ENCODE results near the gene NCF1.
"Not testable (repeated sequence)": the region's sequence is repeated elsewhere in the genome, so short reads cannot be mapped to it uniquely, and the experiment has no call there.

Gene NCF1

DNA sequence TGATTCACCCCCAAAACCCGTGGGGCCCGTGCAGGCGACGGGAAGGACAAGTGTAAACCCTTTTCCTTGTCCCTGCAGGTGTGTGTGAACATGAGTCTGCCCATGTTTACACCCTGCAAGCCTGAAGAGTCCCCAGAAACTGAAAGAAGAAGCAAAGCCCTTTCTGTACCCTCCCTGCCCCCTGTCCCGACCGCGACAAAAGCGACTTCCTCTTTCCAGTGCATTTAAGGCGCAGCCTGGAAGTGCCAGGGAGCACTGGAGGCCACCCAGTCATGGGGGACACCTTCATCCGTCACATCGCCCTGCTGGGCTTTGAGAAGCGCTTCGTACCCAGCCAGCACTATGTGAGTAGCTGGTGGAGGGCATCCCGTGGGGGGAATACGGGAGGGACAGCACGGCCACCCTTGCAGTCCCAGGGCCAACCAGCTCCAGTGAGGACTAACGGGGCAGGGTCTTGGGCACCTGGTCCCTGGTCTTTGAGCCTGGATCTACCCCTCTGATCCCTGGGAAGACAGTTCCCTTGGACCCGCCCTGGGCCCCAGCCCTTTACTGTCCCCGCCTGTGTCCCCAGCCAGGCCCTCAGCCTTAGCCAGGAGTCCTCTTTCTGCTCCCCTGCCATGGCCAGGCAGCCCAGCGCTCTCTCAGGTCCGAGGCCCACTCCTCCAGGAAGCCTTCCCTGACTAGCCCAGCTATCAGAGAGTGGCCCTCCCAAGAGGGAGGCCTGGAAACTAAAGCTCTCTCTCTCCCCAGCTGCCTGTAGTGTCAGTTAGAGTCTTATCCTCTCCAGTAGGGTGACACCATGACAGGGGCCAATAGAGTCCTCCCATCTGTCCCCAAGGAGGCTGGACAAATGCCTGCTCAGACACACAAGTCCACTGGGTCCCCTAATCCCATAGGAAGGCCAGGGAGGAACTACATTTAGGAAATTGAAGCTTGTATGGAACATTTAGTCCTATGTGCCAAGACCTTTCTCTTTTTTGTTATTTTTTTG, at the start of gene NCF1:
Gene NCF1 (plus strand): TSS at position 252 of the 991 bp plus-strand sequence. CDS start 21 bp downstream, at position 273.
- not testable (repeated sequence) for DNase-seq (ENCODE audit: low read depth, low spot score)

DNA sequence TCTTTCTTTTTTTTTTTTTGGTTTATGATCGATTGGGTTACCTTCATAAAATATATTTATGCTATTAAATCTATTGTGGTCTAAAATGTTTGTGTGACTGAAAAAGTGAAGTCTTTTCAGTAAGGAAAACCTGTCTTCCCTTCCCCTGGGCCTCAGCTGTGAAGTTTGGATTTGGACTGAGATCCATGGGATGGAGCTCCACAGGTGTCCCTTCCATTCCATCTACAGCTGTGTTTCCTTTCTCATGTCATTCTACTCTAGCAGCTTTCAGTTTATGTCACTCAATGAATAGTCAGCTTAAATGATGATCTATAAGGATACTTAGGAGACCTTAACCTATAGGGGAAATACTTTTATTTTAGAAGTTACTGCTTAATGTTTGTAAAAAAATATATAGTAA, 48.0 kb upstream of the NCF1 start:
- no peak for DNase-seq (ENCODE audit: low read depth, low spot score)

DNA sequence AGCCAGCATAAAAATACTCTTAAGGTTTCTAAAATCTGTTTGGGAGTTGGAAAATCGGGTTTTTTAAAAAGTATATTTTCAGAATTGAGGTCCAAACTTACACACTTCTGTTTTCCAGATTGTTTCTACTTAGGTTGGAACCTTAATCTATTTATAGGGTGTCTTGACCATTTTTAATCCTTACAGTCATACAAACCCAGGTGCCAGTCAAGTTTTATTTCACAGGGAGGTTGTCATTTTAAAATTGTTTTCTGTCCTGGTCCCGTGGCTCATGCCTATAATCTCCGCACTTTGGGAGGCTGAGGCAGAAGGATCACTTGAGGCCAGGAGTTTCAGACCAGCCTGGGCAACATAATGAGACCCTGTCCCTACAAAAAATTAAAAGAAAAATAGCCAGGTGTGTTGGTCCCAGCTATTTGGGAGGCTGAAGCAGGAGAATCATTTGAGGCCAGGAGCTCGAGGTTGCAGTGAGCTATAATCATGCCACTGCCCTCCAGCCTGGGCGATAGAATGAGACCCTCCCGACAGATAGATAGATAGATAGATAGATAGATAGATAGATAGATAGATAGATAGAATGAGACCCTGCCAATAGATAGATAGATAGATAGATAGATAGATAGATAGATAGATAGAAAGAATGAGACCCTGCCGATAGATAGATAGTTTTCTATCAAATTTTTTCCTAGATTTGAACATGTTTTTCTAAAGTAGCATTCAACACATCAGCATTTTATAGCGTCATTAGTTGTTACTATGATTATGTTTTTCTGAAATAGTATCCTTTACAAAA, 47.3 kb upstream of the NCF1 start:
- no peak for DNase-seq (ENCODE audit: low read depth, low spot score)

DNA sequence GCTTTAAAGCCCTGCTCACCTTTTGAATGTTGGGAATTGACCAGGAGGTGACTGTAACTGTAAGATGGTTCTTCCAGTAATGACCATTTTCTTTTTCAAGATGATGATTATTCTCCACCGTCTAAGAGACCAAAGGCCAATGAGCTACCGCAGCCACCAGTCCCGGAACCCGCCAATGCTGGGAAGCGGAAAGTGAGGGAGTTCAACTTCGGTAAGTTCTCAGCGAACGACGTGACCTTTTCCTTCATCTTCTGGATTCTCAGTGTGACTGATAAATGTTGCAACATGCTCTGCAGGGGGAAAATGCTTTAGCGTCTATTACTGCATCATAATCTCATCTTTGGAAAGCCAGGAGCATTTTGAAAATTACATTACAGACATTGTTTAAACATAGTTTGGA, 45.1 kb upstream of the NCF1 start:
- not testable (repeated sequence) for DNase-seq (ENCODE audit: low read depth, low spot score)

DNA sequence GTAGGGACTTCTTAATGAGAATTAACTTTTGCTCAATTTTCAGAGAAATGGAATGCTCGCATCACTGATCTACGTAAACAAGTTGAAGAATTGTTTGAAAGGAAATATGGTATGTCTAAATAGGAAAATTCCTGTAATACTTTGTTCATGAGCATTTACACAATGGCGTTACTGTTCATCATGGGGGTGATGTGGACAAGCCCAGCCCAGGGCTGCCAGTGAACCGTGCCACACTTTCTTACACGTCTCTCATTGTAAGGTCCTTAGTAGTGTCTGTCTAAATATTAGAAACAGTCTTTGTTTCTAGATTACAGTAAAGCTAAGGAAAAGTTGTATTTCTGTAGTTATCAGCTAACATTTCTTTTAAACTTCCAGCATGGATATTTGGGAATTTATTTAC, 43.6 kb upstream of the NCF1 start:
- DNase-seq (ENCODE audit: low read depth, low spot score) = not testable (repeated sequence)

DNA sequence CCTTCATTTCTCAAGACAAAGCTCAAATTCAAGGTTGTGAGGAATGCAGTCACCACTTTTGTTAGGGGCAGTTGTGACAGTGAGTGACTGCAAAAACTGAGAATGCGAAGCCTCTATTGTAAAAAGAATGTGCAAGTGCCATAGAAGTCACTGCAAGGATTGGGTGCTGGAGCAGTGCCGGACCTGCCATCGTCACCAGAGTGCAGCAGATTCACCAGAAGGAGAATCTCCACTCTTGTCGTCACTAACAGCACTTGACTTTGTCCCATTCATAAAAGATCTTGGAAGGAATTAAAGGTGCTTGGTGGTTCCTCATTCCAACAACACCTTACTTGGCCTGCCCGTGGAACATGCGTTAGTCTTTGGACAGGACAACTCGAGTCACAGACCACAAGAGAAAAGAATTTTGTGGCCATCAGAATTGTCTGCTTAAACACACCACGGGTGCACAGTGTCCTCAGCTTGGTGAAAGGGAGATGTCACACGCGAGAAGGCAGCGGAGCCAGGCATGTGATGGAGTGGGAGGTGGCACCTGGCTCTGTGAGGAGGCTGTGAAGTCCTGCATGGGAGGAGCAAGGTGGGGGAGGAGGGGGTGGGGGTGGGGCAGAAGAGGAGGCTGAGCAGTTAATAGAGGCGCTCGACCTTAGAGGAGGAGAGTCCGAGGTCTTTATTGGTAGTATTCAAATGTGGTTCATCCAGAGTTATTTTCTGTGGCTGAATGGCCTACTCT, 33.7 kb upstream of the NCF1 start:
- DNase-seq (ENCODE audit: low read depth, low spot score) = not testable (repeated sequence)

DNA sequence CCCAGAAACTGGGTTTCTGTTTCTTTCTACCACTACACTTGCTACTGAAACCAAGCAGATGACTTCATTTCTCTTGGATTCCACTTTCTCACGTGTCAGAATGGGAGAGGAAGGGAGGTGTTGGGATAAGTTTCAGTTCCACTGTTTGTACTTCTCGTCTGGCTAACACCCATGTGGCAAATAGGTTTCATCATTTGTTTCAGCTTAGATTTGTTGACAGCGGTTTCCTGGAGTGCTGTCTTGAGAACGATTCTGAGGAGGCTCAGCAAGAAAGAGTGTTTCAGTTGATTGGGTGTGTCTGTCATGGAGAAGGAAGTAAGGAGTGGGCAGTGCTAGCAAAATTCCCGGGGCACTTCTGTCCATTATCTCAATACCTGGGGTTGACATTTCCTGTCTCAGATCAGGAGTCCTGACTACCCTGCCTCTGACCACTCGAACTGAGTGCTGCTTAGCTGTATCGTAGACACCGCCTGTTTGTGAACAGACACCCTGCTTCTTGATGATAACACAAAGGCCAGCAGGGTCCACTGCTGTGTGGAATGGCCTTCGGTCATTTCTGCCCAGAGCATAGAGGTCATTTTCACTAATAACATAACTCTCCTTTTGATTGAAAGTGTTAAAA, 29.8 kb upstream of the NCF1 start:
- not testable (repeated sequence) for DNase-seq (ENCODE audit: low read depth, low spot score)

DNA sequence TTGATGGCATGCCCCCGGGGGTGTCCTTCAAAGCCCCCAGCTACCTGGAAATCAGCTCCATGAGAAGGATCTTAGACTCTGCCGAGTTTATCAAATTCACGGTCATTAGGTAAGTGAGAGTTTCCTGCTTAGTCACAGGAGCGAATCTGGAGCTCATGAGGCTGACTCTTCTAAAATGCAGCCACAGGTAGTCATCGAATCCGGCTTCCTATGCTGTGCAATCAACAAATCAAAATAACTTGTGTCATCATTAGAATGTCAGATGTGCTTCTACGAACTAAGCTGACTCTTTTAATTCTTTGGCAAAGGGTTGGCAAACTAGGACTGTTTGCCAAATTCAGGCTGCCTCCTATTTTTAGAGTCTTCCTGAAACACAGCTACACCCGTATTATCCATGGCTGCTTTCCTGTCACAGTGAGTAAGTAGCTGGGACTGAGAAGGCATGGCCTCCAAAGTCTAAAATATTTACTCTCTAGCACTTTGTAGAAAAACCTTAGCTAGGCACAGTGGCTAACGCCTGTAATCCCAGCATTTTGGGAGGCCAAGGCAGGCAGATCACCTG, 19.8 kb upstream of the NCF1 start:
- not testable (repeated sequence) for DNase-seq (ENCODE audit: low read depth, low spot score)

DNA sequence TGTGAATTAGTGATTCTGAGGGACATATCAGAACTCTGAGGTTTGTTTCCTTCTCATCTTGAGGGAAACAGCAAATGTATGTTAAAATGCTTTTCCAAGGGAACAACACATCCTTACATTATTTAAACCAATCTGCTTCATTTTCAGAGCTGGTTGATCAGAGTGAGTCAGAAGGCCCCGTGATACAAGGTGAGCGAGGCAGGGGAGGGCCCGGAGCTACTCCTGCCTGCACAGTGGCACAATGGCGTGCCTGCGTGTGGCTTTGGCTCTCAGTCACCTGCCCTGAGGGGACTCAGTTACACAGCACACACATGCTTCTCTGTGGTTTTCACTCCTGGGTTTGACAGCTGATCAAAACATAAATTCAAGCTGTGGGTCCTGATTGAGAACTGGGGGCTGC, 17.1 kb upstream of the NCF1 start:
- not testable (repeated sequence) for DNase-seq (ENCODE audit: low read depth, low spot score)

DNA sequence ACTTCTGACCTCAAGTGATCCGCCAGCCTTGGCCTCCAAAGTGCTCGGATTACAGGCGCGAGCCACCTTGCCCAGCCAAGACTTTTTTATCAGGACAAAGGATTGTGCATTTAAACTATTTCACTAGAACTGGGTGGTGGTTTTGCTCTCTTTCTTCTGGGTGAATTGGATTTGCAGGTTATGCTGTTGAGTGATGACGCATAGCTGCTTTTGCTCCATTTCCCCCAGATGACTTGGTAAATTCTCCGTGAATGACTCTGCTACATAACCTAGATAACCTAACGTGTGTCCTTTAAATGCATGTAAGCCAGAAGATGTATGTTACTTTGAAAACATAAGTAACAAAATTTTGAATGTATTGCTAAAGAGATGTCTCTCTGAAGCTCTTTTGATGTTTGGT, 15.5 kb upstream of the NCF1 start:
- DNase-seq (ENCODE audit: low read depth, low spot score) = not testable (repeated sequence)

DNA sequence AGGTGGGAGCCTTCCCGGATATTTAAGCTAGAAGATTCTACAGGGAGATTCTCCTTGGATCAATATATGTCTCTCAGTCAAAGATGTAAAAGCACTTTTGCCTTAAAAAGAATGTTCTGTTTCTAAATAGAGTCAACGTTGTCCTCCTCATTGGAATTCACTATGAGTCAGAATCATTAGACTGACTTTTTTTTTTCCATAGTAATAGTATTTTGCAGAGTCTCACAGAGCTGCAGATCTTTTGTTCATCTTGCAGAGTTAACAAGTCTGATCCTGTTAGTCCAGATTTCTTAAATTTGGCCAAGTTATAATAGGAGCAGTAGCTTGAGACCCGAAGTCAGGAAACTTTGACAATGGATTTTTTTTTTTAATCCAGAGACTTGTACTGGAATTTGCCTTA, 14.8 kb upstream of the NCF1 start:
- not testable (repeated sequence) for DNase-seq (ENCODE audit: low read depth, low spot score)

DNA sequence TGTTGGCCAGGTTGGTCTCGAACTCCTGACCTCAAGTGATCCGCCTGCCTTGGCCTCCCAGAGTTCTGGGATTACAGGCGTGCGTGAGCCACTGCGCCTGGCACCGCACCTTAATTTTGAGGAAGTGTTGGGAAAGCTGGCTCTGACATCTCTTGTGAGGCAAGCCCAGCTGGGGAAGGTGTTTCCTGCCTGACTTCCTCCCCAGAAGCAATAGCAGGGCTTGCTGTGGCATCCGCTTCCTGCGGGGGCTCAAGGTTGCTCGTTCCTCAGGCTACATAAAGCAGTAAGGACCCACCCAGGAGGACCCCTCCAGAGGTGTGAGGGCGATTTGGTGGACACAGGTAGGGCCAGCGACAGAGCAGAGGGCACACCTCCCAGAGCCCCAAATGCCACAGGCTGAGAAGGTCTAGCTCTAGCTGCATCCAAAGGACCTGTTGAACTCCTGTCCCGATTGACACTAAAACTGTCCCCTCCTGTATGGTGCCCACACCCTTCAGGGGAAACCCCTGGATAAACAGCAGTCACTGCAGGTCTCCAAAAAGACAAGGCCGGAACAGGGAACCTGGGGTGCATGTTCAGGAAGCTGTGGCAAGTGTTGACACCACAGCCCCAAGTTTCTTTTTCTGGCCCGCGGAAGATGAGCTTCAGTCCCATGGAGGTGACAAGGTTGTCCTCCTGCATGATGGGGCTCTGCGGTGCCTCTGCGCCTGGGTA, 8.4 kb upstream of the NCF1 start:
- DNase-seq (ENCODE audit: low read depth, low spot score) = not testable (repeated sequence)

DNA sequence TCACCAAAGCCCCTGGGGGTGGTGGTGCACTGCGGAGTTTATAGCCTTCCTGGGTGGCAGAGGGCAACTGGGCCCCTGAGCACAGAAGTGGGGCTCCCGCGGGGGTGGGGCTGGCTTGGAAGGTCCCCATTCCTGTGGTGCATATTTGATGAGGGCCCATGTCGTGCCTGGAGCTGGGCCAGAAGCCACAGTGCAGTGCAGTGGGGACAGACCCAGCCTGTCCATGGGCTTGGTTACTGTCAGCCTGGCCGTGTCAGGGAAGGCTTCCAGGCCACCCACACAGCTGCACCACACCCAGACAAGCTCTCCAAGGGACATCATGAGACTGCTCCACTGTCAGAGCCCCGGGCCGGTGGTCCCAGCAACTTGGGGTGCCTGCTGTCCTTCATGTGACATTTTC, 7.3 kb upstream of the NCF1 start:
- not testable (repeated sequence) for DNase-seq (ENCODE audit: low read depth, low spot score)

DNA sequence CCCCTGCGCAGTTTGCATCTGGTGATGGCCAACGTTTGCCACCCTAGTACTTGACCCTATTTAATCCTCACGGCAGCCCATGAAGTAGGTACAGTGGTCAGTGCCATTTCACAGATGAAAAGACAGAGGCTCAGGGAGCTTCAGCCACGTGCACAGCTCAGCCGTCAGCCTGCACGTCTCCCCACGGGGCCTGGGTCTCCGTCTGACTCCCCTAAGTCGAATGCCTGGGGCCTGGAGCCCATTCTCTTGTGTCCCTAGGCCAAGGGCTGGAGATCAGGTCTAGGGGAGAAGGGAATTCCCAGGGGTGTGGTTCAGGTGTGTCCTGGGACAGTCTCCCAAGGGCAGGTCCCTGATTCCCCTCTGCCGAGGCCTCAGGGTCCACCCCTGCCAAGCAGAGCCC, 6.8 kb upstream of the NCF1 start:
- DNase-seq (ENCODE audit: low read depth, low spot score) = not testable (repeated sequence)

DNA sequence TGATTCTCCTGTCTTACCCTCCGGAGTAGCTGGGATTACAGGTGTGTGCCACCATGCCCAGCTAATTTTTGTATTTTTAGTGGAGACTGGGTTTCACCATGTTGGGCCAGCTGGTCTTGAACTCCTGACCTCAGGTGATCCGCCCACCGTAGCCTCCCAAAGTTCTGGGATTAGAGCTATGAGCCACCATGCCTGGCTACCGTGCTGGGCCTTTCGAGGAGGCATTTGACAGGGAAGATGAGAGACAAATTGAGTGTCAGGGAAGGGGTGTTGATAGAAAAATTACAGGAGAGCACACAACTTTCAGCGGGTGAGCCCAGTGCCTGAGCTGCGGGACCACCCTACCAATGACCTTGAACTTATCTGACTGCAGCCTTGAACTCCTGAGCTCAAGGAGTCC, 3.7 kb upstream of the NCF1 start:
- DNase-seq (ENCODE audit: low read depth, low spot score) = not testable (repeated sequence)

DNA sequence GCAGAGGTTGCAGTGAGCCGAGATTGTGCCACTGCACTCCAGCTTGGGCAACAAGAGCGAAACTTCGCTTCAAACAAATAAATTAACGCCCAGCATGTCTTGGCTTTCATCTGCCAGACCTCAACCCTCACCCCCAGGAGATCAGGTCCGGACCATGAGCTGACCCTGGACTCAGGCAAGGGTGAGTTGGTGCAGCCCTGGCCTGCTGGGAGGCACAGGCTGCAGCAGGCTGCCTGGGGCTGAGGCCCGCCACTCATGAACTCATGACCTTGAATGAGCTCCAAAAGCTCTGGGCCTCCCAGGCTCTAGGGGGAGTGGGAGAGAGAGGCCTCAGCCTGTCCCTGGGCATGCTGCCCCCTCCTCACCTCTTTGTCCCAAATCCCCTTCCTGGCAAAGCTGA, 1.7 kb upstream of the NCF1 start:
- DNase-seq (ENCODE audit: low read depth, low spot score) = not testable (repeated sequence)

DNA sequence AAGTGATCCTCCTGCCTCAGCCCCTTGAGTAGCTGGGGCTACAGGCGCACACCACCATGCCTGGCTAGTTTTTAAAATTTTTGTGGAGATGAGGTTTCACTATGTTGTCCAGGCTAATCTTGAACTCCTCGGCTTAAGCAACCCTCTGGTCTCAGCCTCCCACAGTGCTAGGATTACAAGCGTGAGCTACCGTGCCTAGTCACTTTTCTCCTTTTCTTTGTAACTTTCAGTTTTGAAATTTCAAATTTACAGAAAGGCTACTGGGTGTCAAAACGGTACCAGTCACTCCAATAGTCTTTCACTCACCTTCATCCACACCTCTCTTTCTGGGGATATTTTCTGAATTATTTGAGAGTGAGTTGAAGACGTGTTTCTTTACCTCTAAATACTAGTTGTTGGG, 1.3 kb downstream of the NCF1 start:
- DNase-seq (ENCODE audit: low read depth, low spot score) = not testable (repeated sequence)

DNA sequence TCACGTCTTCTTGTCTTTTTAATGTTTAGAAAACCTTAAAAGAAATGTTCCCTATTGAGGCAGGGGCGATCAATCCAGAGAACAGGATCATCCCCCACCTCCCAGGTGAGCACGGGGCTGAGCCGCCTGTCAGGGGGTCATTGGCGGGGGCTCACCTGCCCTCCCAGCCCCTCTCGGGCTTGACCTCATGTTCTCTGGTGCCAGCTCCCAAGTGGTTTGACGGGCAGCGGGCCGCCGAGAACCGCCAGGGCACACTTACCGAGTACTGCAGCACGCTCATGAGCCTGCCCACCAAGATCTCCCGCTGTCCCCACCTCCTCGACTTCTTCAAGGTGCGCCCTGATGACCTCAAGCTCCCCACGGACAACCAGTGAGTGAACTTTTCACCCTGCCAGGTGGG, 5.2 kb downstream of the NCF1 start:
- not testable (repeated sequence) for DNase-seq (ENCODE audit: low read depth, low spot score)

DNA sequence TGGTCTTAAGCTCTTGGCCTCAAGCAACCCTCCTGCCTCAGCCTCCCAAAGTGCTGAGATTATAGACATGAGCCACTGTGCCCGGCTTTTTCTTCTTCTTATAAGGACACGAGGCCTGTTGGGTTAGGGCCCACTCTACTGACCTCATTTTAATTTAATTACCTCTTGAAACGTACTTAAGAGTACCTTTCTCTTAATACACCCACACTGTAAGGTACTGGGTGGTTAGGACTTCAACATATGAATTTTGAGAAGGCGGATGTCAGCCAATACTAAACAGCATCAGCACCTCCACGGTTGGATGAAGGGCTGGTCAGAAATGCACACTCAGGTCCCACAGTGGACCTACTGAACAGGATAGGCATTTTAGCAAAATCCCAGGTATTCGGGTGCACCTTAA, 7.9 kb downstream of the NCF1 start:
- DNase-seq (ENCODE audit: low read depth, low spot score) = not testable (repeated sequence)

DNA sequence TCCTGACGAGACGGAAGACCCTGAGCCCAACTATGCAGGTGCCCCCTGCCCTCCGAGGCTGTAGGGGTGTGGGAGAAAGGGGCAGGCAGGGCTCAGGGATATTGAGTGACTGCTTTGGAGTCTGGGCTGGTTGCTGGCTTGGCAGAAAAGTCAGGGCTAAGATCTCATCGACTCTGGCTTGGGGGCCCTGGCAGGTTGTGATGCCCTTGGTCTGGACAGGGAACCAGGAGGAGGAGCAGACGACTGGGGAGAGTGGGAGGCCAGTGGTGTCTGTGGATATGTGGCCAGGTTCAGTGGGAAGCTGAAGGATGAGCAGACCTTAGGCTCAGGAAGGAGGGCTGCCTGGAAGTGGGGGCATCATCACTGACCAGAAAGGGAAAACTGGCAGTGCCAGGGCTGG, 9.8 kb downstream of the NCF1 start:
- DNase-seq (ENCODE audit: low read depth, low spot score) = not testable (repeated sequence)
